Measurements from ENCODE around the gene DEPDC4.

DNA sequence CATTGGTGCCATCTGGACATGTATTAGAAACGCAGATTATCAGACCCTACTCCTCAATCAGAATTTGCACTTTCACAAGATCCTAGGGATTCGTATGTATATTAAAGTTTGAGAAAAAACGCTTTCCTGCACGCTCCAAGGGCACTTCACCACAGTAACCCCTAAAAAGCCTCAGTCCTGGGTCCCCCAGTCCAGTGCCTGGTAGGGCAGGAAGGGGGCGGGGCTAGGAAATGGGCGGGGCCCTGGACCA is 369 bp downstream of the DEPDC4 start:
- TF ChIP-seq ARNT (IDR thresholded peaks at IDR 0.05), result no peak
- TF ChIP-seq BHLHE40 (IDR thresholded peaks at IDR 0.05; ENCODE audit: borderline replicate concordance), result no peak
- no peak for TF ChIP-seq ZNF384 (IDR thresholded peaks at IDR 0.05)
